GM12878 (cell line): Measurements from ENCODE around the gene ARHGEF38. TPM values are rescaled to one million over a fixed set of nuclear protein-coding genes. Genes with fewer than 3 reads are reported as not detected.
A peak's percentile ranks its signal among the peaks of the same experiment; 100 is the strongest.
"Not testable (repeated sequence)": the region's sequence is repeated elsewhere in the genome, so short reads cannot be mapped to it uniquely, and the experiment has no call there.

Source experiments
- ATAC-seq: fragments of 200-7000 bp; cut with Tn5 transposase; 3 replicates; pipeline ENCODE4 v1.9.1; 2020; ENCODE audit warnings: mild to moderate bottlenecking, moderate library complexity
- BruUV-seq: library from RNA; stranded (reverse); fragments of 400-500 nt; replicated peaks from 2 replicates; lab custom pipeline; 2021; lab: Mats Ljungman, UMichigan
- CTCF ChIA-PET: fragments of 300-600 bp; sonication (Branson Sonifier 250); formaldehyde crosslinking; extraction: SDS; loops from one replicate; lab custom pipeline; 2021; ENCODE audit warnings: inconsistent platforms; lab: Yijun Ruan, JAX
- POLR2A ChIA-PET: fragments of 350-600 bp; formaldehyde crosslinking; extraction: SDS; loops from one replicate; lab custom pipeline; 2021; ENCODE audit warnings: inconsistent platforms; lab: Charles Lee
- RAD21 ChIA-PET: fragments of 300-600 bp; sonication (Branson Sonifier 250); formaldehyde crosslinking; loops from one replicate; lab custom pipeline; 2023; ENCODE audit warnings: antibody characterized with exemption; ENCODE audit not compliant: unreplicated experiment; lab: Charles Lee
- SMC1A ChIA-PET: fragments of 300-600 bp; sonication (Branson Sonifier 250); formaldehyde crosslinking; loops from one replicate; lab custom pipeline; 2023; ENCODE audit not compliant: unreplicated experiment, uncharacterized antibody; lab: Charles Lee
- DNase-seq: peaks from one replicate; pipeline ENCODE4 v3.0.0-alpha.2; 2011; ENCODE audit warnings: low read depth, low spot score
- FAIRE-seq: peaks from 3 replicates; lab custom pipeline; 2011; peaks lifted over from hg19 to GRCh38; lab: Jason Lieb, UNC
- H2AFZ ChIP-seq: 2 replicates; pipeline ENCODE4 v1.6.0; 2011; ENCODE audit warnings: low read depth, low read length, control low read depth; ENCODE audit not compliant: control insufficient read depth
- H3K27ac ChIP-seq: 2 replicates; pipeline ENCODE4 v1.5.1; 2011; ENCODE audit warnings: control low read depth; ENCODE audit not compliant: control insufficient read depth, insufficient read depth
- H3K27me3 ChIP-seq, 2 experiments: replicated peaks in 1 of 2; 2 replicates each; pipeline versions ENCODE4 v1.6.0 to v1.6.1; 2011; ENCODE audit warnings: low read length in 1 of 2; ENCODE audit not compliant: control insufficient read depth in 2 of 2, insufficient read depth in 2 of 2
- H3K36me3 ChIP-seq, 2 experiments: 2 replicates each; pipeline ENCODE4 v1.5.1; 2011; ENCODE audit warnings: low read length in 1 of 2; ENCODE audit not compliant: control insufficient read depth in 2 of 2, insufficient read depth in 2 of 2
- H3K4me1 ChIP-seq: 2 replicates; pipeline ENCODE4 v1.6.1; 2011; ENCODE audit warnings: mild to moderate bottlenecking, low read length, moderate library complexity, mixed read lengths; ENCODE audit not compliant: control insufficient read depth, insufficient read depth
- H3K4me2 ChIP-seq: 2 replicates; pipeline ENCODE4 v1.6.0; 2011; ENCODE audit warnings: control low read depth; ENCODE audit not compliant: control insufficient read depth, insufficient read depth
- H3K4me3 ChIP-seq: fragments of 200-600 bp; sonication (generic); 2 replicates; pipeline ENCODE4 v1.5.1; 2016
- H3K79me2 ChIP-seq: 2 replicates; pipeline ENCODE4 v1.6.0; 2011; ENCODE audit warnings: low read length; ENCODE audit not compliant: control insufficient read depth, insufficient read depth
- H3K9ac ChIP-seq: 2 replicates; pipeline ENCODE4 v1.8.0; 2011; ENCODE audit warnings: low read length, control low read depth, mixed read lengths; ENCODE audit not compliant: control insufficient read depth, insufficient read depth
- H3K9me3 ChIP-seq: replicated peaks from 3 replicates; pipeline ENCODE4 v1.5.1; 2011; ENCODE audit warnings: mild to moderate bottlenecking, low read length; ENCODE audit not compliant: control insufficient read depth, insufficient read depth
- H4K20me1 ChIP-seq: 2 replicates; pipeline ENCODE4 v1.6.0; 2011; ENCODE audit not compliant: control insufficient read depth, insufficient read depth
- CHD2 ChIP-seq: IDR thresholded peaks from 2 replicates; pipeline ENCODE4 v1.6.1; 2011; ENCODE audit warnings: low read depth, low read length, improper control_type of control experiment, borderline replicate concordance
- ESRRA ChIP-seq: IDR thresholded peaks from 2 replicates; pipeline ENCODE4 v1.6.1; 2012; ENCODE audit warnings: mild to moderate bottlenecking, low read length, improper control_type of control experiment
- FOXM1 ChIP-seq: IDR thresholded peaks from 2 replicates; pipeline ENCODE4 v1.6.1; 2012; ENCODE audit warnings: low read depth, mild to moderate bottlenecking, inconsistent platforms, low read length, moderate library complexity
- GABPA ChIP-seq: IDR thresholded peaks from 2 replicates; pipeline ENCODE4 v1.6.1; 2014; ENCODE audit warnings: antibody characterized with exemption, low read depth, mild to moderate bottlenecking, inconsistent platforms
- GATAD2B ChIP-seq: fragments of 450-650 bp; conservative IDR thresholded peaks from 2 replicates; pipeline ENCODE4 v1.6.1; 2017; ENCODE audit warnings: low read depth, mild to moderate bottlenecking, moderate library complexity
- POLR2A ChIP-seq: IDR thresholded peaks from 2 replicates; pipeline ENCODE4 v1.6.1; 2011; ENCODE audit warnings: low read depth, mild to moderate bottlenecking, low read length
- ZNF622 ChIP-seq: fragments of 450-650 bp; IDR thresholded peaks from 2 replicates; pipeline ENCODE4 v1.6.1; 2017; ENCODE audit warnings: mild to moderate bottlenecking, inconsistent platforms
- WGBS: methylation state at CpG from one replicate; pipeline ENCODE4 v1.1.6; 2016; ENCODE audit warnings: low lambda C conversion rate; ENCODE audit not compliant: insufficient replicate concordance, insufficient coverage; ENCODE audit errors: missing lambda C conversion rate; 5-methylcytosine and 5-hydroxymethylcytosine counted together
- in situ Hi-C: fragments of 300-500 bp; cut with MboI; formaldehyde crosslinking; loops from 9 replicates; pipeline ENCODE4 v1.14.3; 2018; ENCODE audit warnings: mixed read lengths
- intact Hi-C: fragments of 100-400 bp; cut with micrococcal nuclease; formaldehyde crosslinking; loops from one replicate; pipeline ENCODE4 v1.14.2; 2022; ENCODE audit not compliant: unreplicated experiment
- polyA plus RNA-seq, 11 experiments: library from polyadenylated mRNA; depleted of rRNA in 4 of 11; unstranded in 6 of 11; stranded (reverse) in 5 of 11; fragments of >200 nt; fragmentation: Nextera tagmentation in 4 of 11; fragmentation: Illumina TruSeq in 1 of 11; extraction: Ambion mirVana in 4 of 11; extraction: Trizol in 1 of 11; gene quantifications; 1 replicate in 1 of 11; 2 replicates in 10 of 11; pipeline versions ENCODE4 v1.2.1 to v1.2.3, GENCODE V29; 2011 to 2016; ENCODE audit warnings: inconsistent platforms in 2 of 11, missing spikeins in 2 of 11, low read depth in 1 of 11
- total RNA-seq, 4 experiments: library from RNA; depleted of rRNA in 3 of 4; stranded (reverse); fragments of >200 nt in 3 of 4; fragmentation: Illumina TruSeq in 1 of 4; extraction: Trizol in 1 of 4; gene quantifications; 2 replicates each; pipeline versions ENCODE4 v1.2.1 to v1.2.3, GENCODE V29; 2013 to 2021
- TF ChIP-seq, protein P1 (sequence below): IDR thresholded peaks from 2 replicates; pipeline ENCODE4 v1.6.1; 2012; ENCODE audit warnings: mild to moderate bottlenecking, low read depth, low read length
- TF ChIP-seq, protein P2 (sequence below): fragments of 450-650 bp; conservative IDR thresholded peaks from 2 replicates; pipeline ENCODE4 v1.6.1; 2017; ENCODE audit warnings: mild to moderate bottlenecking, moderate library complexity

ARHGEF38 gene
- total and polyA plus RNA-seq, 10 of the 15 experiments (the other 5 are each of a cell fraction or from before 2014, with no cell fraction given) = 0.01 to 1.1 (median 0.09) TPM; not detected in 2

GRCh38 chr4:105695832-105696231 lies 143.4 kb downstream of the ARHGEF38 start:
- ChIA-PET SMC1A (interaction anchor here (1.0 to 1.1 kb wide), 3 partner anchors 14 to 24 kb away, joined by 3 read pairs; no protein-coding TSS in a partner anchor), RAD21 (interaction anchor here (1.5 kb wide), 1 partner anchor 18 kb away, joined by 3 read pairs; no protein-coding TSS in a partner anchor), POLR2A (interaction anchor here (1.1 kb wide), 1 partner anchor 9 kb away, joined by 4 read pairs; no protein-coding TSS in a partner anchor), CTCF (interaction anchor here (0.9 to 1.5 kb wide), 2 partner anchors 9 to 179 kb away, joined by 3 to 4 read pairs; no protein-coding TSS in a partner anchor)
- H2AFZ ChIP-seq, BruUV-seq, H3K27me3 ChIP-seq, H3K79me2 ChIP-seq, intact Hi-C loops, DNase-seq, H3K4me1 ChIP-seq, H3K4me3 ChIP-seq, H3K9ac ChIP-seq, H3K4me2 ChIP-seq, ATAC-seq, H3K9me3 ChIP-seq, H4K20me1 ChIP-seq, in situ Hi-C loops, FAIRE-seq, H3K27ac ChIP-seq: not testable (repeated sequence)
- WGBS = 93% methylated on average over 8 of the region's 8 CpGs
- H3K36me3 ChIP-seq = peaks cover 0 to 30% of the 10 kb centered on the region in 2 experiments; a peak in 3 of 4 replicates

GRCh38 chr4:105698607-105699006 lies 146.2 kb downstream of the ARHGEF38 start:
- in situ Hi-C loops (no loop called here), intact Hi-C loops (no loop called here)
- ChIA-PET POLR2A (interaction anchor here (0.6 kb wide), 1 partner anchor 11 kb away, joined by 5 read pairs; no protein-coding TSS in a partner anchor), CTCF (interaction anchor here (1.1 to 1.6 kb wide), 2 partner anchors 9 to 10 kb away, joined by 3 to 6 read pairs; partner anchors contain the start of genes GSTCD and INTS12), SMC1A (interaction anchor here (0.8 to 1.6 kb wide), 4 partner anchors 8 to 202 kb away, joined by 3 to 4 read pairs (median 3); no protein-coding TSS in a partner anchor), RAD21 (interaction anchor here (1.7 kb wide), 1 partner anchor 16 kb away, joined by 3 read pairs; no protein-coding TSS in a partner anchor)
- Histone ChIP-seq H3K9ac (no peak overlapping the region), H3K27ac (no peak overlapping the region), H3K27me3 (no peaks in the 10 kb centered on the region), H4K20me1 (no peaks in the 10 kb centered on the region), H3K4me1 (no peaks in the 10 kb centered on the region), H3K4me2 (no peak overlapping the region), H3K36me3 (peaks cover 0 to 15% of the 10 kb centered on the region in 2 experiments; a peak in 2 of 4 replicates), H3K9me3 (no peaks in the 10 kb centered on the region), H2AFZ (no peak overlapping the region), H3K79me2 (peaks cover 11% of the 10 kb centered on the region), H3K4me3 (no peak overlapping the region)
- peak; percentile 7 for FAIRE-seq
- DNase-seq = no peak
- no peak for ATAC-seq
- WGBS = 96% methylated on average over 2 of the region's 2 CpGs
- no TSS peak for BruUV-seq
- TF ChIP-seq GATAD2B (no peak), CHD2 (no peak), GABPA (no peak), FOXM1 (no peak), ZNF622 (no peak), POLR2A (no peak), ESRRA (no peak)
- TF ChIP-seq, protein P1, sequence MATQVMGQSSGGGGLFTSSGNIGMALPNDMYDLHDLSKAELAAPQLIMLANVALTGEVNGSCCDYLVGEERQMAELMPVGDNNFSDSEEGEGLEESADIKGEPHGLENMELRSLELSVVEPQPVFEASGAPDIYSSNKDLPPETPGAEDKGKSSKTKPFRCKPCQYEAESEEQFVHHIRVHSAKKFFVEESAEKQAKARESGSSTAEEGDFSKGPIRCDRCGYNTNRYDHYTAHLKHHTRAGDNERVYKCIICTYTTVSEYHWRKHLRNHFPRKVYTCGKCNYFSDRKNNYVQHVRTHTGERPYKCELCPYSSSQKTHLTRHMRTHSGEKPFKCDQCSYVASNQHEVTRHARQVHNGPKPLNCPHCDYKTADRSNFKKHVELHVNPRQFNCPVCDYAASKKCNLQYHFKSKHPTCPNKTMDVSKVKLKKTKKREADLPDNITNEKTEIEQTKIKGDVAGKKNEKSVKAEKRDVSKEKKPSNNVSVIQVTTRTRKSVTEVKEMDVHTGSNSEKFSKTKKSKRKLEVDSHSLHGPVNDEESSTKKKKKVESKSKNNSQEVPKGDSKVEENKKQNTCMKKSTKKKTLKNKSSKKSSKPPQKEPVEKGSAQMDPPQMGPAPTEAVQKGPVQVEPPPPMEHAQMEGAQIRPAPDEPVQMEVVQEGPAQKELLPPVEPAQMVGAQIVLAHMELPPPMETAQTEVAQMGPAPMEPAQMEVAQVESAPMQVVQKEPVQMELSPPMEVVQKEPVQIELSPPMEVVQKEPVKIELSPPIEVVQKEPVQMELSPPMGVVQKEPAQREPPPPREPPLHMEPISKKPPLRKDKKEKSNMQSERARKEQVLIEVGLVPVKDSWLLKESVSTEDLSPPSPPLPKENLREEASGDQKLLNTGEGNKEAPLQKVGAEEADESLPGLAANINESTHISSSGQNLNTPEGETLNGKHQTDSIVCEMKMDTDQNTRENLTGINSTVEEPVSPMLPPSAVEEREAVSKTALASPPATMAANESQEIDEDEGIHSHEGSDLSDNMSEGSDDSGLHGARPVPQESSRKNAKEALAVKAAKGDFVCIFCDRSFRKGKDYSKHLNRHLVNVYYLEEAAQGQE = no peak
- TF ChIP-seq, protein P2, sequence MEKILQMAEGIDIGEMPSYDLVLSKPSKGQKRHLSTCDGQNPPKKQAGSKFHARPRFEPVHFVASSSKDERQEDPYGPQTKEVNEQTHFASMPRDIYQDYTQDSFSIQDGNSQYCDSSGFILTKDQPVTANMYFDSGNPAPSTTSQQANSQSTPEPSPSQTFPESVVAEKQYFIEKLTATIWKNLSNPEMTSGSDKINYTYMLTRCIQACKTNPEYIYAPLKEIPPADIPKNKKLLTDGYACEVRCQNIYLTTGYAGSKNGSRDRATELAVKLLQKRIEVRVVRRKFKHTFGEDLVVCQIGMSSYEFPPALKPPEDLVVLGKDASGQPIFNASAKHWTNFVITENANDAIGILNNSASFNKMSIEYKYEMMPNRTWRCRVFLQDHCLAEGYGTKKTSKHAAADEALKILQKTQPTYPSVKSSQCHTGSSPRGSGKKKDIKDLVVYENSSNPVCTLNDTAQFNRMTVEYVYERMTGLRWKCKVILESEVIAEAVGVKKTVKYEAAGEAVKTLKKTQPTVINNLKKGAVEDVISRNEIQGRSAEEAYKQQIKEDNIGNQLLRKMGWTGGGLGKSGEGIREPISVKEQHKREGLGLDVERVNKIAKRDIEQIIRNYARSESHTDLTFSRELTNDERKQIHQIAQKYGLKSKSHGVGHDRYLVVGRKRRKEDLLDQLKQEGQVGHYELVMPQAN = no peak
